Measurements from ENCODE around the gene RPS6KL1.

Gene RPS6KL1

GRCh38 chr14:74881431-74882102 lies 41.5 kb downstream of the RPS6KL1 start, which contains the start of gene DLST (continued):
- TF ChIP-seq ZNF48 (tag by site-specific recombination; IDR thresholded peaks at IDR 0.05) (no peak), ZBTB26 (tag by site-specific recombination; optimal IDR thresholded peaks at IDR 0.05) (peak; percentile 70)

- H3K4me1 ChIP-seq (ENCODE audit: control insufficient read depth, insufficient read depth, low read length) = peaks cover 14% of the 10 kb centered on the region; the same call in 1 of the 2 replicates
- TF ChIP-seq ZBTB10 (tag by site-specific recombination; IDR thresholded peaks at IDR 0.05) (no peak), CTCF (tag by site-specific recombination; IDR thresholded peaks at IDR 0.05) (no peak), ATF2 (tag by site-specific recombination; IDR thresholded peaks at IDR 0.05; ENCODE audit: low read depth) (no peak), ZNF416 (tag by site-specific recombination; IDR thresholded peaks at IDR 0.05) (no peak), ZNF776 (tag by site-specific recombination; IDR thresholded peaks at IDR 0.05; ENCODE audit: borderline replicate concordance) (no peak), SCRT1 (tag by site-specific recombination; IDR thresholded peaks at IDR 0.05; ENCODE audit: borderline replicate concordance) (no peak)
- H3K4me3 ChIP-seq (ENCODE audit: low read depth, low read length) = no peak overlapping the region
- H3K27ac ChIP-seq (ENCODE audit: extremely low read depth, low read depth, low read length) = no peak overlapping the region
- H3K9me3 ChIP-seq (ENCODE audit: control insufficient read depth, insufficient read depth, low read depth, low read length) = no peaks in the 10 kb centered on the region
- POLR2A ChIA-PET = interaction anchor here (0.5 to 0.7 kb wide), 2 partner anchors 9 to 197 kb away, joined by 3 to 4 read pairs; no protein-coding TSS in a partner anchor
- H3K36me3 ChIP-seq (ENCODE audit: control insufficient read depth in 2 of 2, insufficient read depth in 1 of 2, low read length in 2 of 2) = peaks cover 4 to 11% of the 10 kb centered on the region in 2 experiments; a peak in 2 of 3 replicates
- CTCF ChIA-PET = interaction anchor here (0.6 to 4.7 kb wide), 8 partner anchors 10 to 511 kb away, joined by 3 to 31 read pairs (median 6); no protein-coding TSS in a partner anchor
These were observed 43.5 kb downstream of the RPS6KL1 start for GRCh38 chr14:74879427-74880182.

GRCh38 chr14:74875941-74876913 lies 46.8 kb downstream of the RPS6KL1 start, which contains the start of gene PROX2:
TSS of gene PROX2 (minus strand) at chr14:74876145. CDS start at chr14:74863834, 12,311 bp downstream.
- Histone ChIP-seq H3K27ac (ENCODE audit: extremely low read depth, low read depth, low read length) (no peak within 1 kb of the TSS), H3K36me3 (ENCODE audit: control insufficient read depth in 2 of 2, insufficient read depth in 1 of 2, low read length in 2 of 2) (no peaks in the 10 kb centered on the region), H3K9me3 (ENCODE audit: control insufficient read depth, insufficient read depth, low read depth, low read length) (no peaks in the 10 kb centered on the region), H3K4me3 (ENCODE audit: low read depth, low read length) (no peak within 1 kb of the TSS), H3K4me1 (ENCODE audit: control insufficient read depth, insufficient read depth, low read length) (0 out of 2 replicates have a peak, but pooled peaks cover 3% of the 10 kb centered on the region)
- POLR2A ChIA-PET = no interaction called here
- TF ChIP-seq ZFP37 (tag by site-specific recombination; IDR thresholded peaks at IDR 0.05) (no peak), PRDM10 (tag by site-specific recombination; IDR thresholded peaks at IDR 0.05) (0 out of 2 replicates have a peak, but pooled peaks have one; percentile 15)
- CTCF ChIA-PET = interaction anchor here (0.6 to 1.4 kb wide), 6 partner anchors 15 to 430 kb away, joined by 3 to 6 read pairs (median 4); partner anchors contain the start of gene LTBP2
